GM10248 (cell line): ENCODE measurements around the gene SEBOX.

Experiments
- CTCF ChIA-PET: fragments of 300-600 bp; sonication (Branson Sonifier 250); formaldehyde crosslinking; extraction: SDS; loops from one replicate; lab custom pipeline; 2021; ENCODE audit warnings: antibody characterized with exemption; lab: Yijun Ruan, JAX
- POLR2A ChIA-PET: fragments of 350-650 bp; sonication (Branson Sonifier 250); formaldehyde crosslinking; extraction: SDS; loops from one replicate; lab custom pipeline; 2020; ENCODE audit warnings: antibody characterized with exemption; lab: Yijun Ruan, JAX
- DNase-seq: peaks from one replicate; pipeline ENCODE4 v3.0.0; 2012; ENCODE audit errors: extremely low spot score
- CTCF ChIP-seq: IDR thresholded peaks from 2 replicates; pipeline ENCODE4 v1.5.1; 2012; ENCODE audit warnings: mild to moderate bottlenecking, low read depth; ENCODE audit errors: extremely low read depth, missing control alignments, control extremely low read depth

Gene SEBOX

GRCh38 chr17:28364665-28365363, at the start of gene SEBOX:
TSS of gene SEBOX (minus strand) at chr17:28365199. CDS start at chr17:28365151, 48 bp downstream.
- ChIA-PET CTCF (interaction anchor here (1.5 kb wide), 1 partner anchor 22 kb away, joined by 3 read pairs; no protein-coding TSS in a partner anchor), POLR2A (no interaction called here)
- no peak for TF ChIP-seq CTCF
- DNase-seq = no peak

- CTCF ChIA-PET = no interaction called here
- no peak for DNase-seq
- TF ChIP-seq CTCF = no peak
- POLR2A ChIA-PET = no interaction called here
These were observed 48.8 kb upstream of the SEBOX start for GRCh38 chr17:28413804-28414203.

- POLR2A ChIA-PET = no interaction called here
- CTCF ChIA-PET = no interaction called here
- no peak for TF ChIP-seq CTCF
- no peak for DNase-seq
These were observed 47.1 kb upstream of the SEBOX start for GRCh38 chr17:28412099-28412498.

- TF ChIP-seq CTCF = no peak
- ChIA-PET CTCF (interaction anchor here (1.1 to 3.3 kb wide), 2 partner anchors 9 to 168 kb away, joined by 3 to 31 read pairs; no protein-coding TSS in a partner anchor), POLR2A (interaction anchor here (0.6 kb wide), 1 partner anchor 425 kb away, joined by 3 read pairs; no protein-coding TSS in a partner anchor)
- no peak for DNase-seq
These were observed 42.9 kb upstream of the SEBOX start for GRCh38 chr17:28407974-28408306.

- POLR2A ChIA-PET = interaction anchor here (0.6 kb wide), 1 partner anchor 424 kb away, joined by 3 read pairs; no protein-coding TSS in a partner anchor
- no peak for DNase-seq
- no peak for TF ChIP-seq CTCF
- CTCF ChIA-PET = interaction anchor here (1.1 to 3.3 kb wide), 3 partner anchors 10 to 168 kb away, joined by 3 to 31 read pairs (median 3); no protein-coding TSS in a partner anchor
These were observed 42.4 kb upstream of the SEBOX start for GRCh38 chr17:28407130-28407973.

GRCh38 chr17:28406473-28406814, 41.4 kb upstream of the SEBOX start:
- POLR2A ChIA-PET = no interaction called here
- DNase-seq = no peak
- CTCF ChIA-PET = interaction anchor here (1.2 to 3.3 kb wide), 2 partner anchors 11 to 155 kb away, joined by 3 to 31 read pairs; no protein-coding TSS in a partner anchor
- no peak for TF ChIP-seq CTCF
